ENCODE results near the gene HAUS2.

DNA sequence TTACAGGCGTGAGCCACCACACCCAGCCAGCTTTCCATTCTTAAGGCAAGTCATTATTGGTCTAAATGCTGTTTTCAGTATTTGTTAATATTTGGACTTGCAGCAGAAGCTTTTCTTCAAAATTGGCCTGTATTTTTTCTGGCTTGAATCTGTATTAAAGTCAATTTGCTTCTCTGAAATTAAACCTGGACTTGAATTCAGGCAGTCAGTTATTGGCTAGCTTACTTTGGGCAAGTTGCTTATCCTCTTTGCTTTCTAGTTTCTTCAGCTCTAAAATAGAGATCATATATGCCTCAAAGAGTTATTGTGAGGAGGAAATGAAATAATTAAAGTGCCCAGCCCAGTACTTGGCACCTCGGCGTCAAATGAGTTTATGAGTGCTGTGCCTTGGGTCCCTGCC, 44.1 kb downstream of the HAUS2 start:
- TF ChIP-seq, protein P1, sequence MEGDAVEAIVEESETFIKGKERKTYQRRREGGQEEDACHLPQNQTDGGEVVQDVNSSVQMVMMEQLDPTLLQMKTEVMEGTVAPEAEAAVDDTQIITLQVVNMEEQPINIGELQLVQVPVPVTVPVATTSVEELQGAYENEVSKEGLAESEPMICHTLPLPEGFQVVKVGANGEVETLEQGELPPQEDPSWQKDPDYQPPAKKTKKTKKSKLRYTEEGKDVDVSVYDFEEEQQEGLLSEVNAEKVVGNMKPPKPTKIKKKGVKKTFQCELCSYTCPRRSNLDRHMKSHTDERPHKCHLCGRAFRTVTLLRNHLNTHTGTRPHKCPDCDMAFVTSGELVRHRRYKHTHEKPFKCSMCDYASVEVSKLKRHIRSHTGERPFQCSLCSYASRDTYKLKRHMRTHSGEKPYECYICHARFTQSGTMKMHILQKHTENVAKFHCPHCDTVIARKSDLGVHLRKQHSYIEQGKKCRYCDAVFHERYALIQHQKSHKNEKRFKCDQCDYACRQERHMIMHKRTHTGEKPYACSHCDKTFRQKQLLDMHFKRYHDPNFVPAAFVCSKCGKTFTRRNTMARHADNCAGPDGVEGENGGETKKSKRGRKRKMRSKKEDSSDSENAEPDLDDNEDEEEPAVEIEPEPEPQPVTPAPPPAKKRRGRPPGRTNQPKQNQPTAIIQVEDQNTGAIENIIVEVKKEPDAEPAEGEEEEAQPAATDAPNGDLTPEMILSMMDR (IDR thresholded peaks at IDR 0.05), result no peak
- no peak for TF ChIP-seq POLR2A (IDR thresholded peaks at IDR 0.05)

Data from thyroid gland (tissue), 4 donors.